CD4-positive, alpha-beta T cell treated with Interleukin-15 for 4 hours (primary cell): Measurements from ENCODE around the gene UACA.
A peak's percentile ranks its signal among the peaks of the same experiment; 100 is the strongest.
"Not testable (repeated sequence)": the region's sequence is repeated elsewhere in the genome, so short reads cannot be mapped to it uniquely, and the experiment has no call there.

Experiments used
- DNase-seq: peaks from one replicate; pipeline ENCODE4 v3.0.0-alpha.2; 2020; ENCODE audit warnings: low spot score

UACA gene

GRCh38 chr15:70753101-70753829 is 10.1 kb downstream of the UACA start:
- DNase-seq = no peak

- DNase-seq = no peak
Measured at GRCh38 chr15:70752193-70752635, 11.1 kb downstream of the UACA start.

DNA sequence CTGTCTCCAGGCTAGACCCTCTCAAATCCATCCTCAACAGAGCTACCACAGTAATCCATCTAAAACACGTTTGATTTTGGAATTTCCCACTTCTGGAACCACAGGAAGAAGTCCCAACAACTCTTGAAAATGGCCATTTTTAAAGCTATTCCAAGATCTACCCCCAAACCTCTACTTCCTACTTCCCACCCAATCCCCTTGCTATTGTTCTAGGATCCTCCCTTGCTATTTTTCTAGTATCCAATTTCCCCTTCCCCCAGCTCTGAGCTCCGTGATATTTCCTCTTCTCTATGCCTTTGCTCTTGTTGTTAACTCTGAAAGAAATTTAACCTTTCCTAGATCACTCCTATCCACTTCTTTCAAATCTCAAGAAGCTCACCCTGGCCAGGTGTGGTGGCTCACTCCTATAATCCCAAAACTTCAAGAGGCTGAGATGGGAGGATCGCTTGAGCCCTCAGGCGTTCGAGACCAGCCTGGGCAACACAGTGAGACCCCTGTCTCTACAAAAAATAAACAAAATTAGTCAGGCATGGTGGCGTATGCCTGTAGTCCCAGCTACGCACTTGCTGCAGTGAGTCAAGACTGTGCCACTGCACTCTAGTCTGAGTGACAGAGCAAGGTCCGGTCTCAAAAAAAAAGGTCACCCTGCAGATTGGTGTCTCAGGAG is 13.0 kb downstream of the UACA start:
- DNase-seq = no peak

GRCh38 chr15:70748281-70748747 is 15.0 kb downstream of the UACA start:
- no peak for DNase-seq

DNA sequence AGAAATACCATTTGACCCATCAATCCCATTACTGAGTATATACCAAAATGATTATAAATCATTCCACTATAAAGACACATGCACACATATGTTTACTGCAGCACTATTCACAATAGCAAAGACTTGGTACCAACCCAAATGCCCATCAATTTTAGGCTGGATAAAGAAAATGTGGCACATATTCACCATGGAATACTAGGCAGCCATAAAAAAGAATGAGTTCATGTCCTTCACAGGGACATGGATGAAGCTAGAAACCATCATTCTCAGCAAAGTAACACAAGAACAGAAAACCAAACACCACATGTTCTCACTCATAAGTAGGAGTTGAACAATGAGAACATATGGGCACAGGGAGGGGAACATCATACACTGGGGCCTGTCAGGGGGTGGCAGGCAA is 16.8 kb downstream of the UACA start:
- DNase-seq = not testable (repeated sequence)

DNA sequence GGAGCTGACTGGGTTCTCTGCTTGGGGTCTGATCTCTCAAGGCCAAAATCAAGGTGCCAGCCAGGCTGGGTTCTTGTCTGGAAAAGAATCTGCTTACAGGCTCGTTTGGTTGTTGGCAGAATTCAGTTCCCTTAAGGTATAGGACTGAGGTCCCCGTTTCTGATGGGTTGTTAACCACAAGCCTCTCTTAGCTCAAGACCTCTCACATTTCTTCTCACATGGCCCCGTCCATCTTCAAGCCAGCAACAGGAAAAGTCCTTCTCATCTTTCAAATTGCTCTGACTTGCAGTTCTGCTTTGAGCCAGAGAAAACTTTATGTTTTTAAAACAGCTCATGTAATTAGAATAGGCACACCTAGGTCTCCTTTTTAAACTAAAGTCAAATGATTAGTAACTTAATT is 20.4 kb downstream of the UACA start:
- no peak for DNase-seq

DNA sequence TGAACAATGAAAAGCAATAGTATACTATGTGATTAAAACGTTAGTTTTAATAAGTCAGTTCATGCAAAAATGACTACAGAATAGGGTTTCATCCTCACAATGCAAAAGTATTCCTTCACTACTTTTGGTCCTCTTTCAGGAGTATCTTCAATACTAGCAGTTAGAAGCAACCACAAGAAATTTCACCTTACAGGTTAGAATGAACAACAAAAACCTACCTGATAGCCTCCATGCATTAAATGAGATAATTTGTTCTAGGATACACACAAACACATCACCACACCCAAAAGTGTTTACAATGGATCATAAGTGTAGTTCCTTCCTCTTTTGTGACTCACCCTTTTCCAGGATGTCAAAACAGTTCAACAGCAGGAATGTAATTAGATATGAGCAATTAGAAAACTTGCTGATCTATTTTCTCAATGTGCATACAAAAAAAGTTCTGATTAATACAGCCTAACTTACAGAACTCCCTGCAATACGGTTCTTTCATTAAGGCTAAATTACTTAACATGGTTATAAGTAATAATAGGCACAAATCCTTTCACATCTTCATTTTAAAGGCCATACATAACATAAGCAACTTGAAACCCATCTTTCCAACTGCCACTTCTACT is 21.6 kb downstream of the UACA start:
- no peak for DNase-seq

- no peak for DNase-seq
Measured at GRCh38 chr15:70741107-70741531, 22.2 kb downstream of the UACA start.

- DNase-seq = not testable (repeated sequence)
Measured at GRCh38 chr15:70735040-70735439, 28.3 kb downstream of the UACA start.

GRCh38 chr15:70729164-70729563 is 34.2 kb downstream of the UACA start:
- no peak for DNase-seq

DNA sequence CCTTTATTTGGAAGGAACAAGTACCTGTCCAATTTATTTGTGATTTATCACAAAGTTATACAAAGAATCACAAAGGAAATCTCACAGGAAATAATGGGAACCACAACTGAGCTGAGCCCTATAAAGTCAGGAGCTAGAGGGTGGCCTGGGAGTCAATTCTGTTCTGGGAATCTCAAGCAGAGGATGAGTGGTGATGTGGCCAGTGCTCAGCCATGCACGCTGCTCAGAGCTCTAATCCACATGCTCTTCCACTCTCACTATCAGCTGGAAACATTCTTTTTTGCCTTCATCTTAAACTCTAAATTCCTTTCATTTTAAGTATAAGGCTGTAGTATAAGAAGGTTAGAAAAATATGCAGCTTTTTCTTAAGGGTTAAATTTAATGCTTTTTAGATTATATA is 36.6 kb downstream of the UACA start:
- no peak for DNase-seq

GRCh38 chr15:70723927-70724326 is 39.4 kb downstream of the UACA start:
- DNase-seq = no peak

DNA sequence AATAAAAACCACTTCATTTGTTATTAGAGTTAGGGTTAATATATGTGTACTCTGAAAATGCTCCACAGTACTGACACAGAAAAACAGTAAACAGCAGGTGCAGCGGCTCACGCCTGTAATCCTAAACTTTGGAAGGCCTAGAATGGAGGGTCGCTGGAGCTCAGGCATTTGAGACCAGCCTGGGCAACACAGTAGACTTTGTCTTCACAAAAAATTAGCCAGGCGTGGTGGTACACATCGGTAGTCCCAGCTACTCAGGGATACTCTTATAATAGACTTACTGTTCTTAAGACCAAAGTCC is 40.3 kb downstream of the UACA start:
- DNase-seq = no peak

DNA sequence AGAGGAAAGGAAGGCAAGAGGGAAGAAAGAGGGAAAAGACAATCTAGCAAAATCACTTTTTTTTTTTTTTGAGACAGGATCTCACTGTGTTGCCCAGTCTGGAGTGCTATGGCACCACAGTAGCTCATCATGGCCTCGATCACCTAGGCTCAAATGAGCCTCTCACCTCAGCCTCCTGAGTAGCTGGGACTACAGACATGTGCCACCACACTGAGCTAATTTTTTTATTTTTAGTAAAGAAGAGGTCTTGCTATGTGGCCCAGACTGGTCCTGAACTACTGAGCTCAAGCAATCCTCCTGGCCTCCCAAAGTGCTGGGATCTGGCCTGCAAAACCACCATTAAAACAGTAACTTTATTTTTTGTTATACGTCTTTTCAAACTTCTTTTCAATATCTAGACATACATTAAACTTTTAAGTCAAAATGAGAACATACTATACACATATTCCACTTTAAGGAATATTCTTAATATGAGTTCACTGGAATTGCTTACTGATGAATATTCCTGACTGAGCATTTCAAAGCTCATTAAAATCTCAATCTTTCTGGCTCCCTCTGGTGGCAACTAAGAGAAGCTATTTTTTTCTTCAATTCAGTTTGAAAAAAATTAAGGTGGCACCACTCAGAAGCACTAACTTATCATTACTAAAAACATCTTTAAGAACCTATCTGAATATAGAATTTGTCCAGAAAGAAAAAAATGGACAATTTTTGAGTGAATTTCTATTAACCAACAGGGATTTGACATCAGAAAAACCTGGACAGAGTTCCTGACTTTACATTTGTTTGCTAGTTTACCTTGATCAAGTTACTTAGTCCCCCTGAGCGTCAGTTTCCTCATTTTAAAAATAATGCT is 40.9 kb downstream of the UACA start:
- peak; percentile 25 for DNase-seq

DNA sequence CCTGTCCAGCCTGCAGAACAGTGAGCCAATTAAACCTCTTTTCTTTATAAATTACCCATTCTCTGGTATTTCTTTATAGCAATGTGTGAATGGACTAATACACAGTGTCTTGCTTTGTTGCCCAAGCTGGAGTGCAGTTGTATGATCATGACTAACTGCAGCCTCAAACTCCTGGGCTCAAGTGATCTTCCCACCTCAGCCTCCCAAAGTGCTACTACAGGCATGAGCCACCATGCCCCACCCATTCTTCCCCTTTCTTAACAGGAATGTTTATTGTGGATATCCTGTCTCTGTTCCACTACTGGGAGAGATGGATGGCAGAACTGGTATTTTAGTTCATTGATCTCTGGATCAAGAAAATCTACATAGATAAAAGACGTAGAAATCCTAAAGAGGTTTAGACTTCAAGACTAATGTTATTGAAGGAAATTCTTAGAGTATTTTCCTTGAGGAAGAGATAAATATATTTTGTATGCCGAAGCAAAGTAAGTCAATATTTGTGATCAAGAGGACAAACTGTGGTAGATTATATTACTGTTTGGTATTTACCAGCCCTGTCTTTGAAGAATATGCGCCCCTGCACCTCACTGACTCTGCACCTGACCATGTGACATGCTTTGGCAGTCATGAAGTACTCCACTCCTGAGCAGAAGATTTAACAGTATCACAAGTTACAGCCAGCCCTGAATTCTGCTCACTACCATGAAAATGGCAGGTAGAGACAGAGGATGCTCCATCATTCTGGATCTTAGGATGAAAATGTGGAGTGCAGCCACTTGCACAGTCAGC is 42.9 kb downstream of the UACA start:
- no peak for DNase-seq

DNA sequence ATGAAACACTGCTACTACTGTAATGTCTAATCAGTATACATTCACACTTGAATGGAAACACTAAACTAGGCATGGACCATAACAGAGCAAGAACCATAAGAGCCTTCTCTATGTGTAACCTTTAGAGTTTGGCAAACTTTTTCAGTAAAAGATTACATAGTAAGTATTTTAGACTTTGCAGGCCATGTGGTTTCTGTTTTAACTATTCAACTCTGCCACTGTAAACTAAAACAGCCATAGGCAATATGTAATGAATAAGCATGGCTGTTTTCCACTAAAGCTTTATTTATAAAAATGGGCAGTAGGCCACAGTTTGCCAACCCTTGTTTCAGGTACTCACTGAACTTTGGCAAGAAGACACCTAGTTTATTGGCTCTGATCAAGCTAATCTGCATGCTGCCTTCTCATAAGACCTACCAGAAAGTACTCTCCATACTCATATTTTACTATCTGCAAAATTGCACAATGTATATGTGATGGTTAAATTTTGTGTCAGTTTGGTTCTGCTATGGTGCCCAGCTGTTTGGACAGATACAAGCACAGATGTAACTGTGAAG is 46.0 kb downstream of the UACA start:
- no peak for DNase-seq

GRCh38 chr15:70715840-70716485 is 47.4 kb downstream of the UACA start:
- no peak for DNase-seq

DNA sequence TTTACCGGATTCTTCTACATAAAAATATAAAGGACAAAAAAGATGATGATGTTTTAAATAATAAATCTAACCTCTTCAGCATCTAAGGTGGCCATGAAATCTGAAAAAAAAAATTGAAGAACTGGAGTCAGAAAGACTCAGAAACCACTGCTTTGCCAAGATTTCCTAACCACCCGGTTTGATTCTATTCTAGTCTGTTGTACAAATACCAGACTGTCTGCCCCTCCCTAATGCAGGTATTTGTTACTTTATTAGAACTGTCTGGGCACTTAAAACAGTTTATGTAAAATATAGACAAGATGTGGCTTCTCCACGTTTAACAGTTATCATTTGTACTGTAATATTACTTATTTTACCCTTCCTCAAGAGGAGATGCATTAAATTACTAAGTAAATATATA is 48.8 kb downstream of the UACA start:
- no peak for DNase-seq

- DNase-seq = no peak
Measured at GRCh38 chr15:70714015-70714414, 49.3 kb downstream of the UACA start.

- no peak for DNase-seq
Measured at GRCh38 chr15:70712271-70712670, 51.1 kb downstream of the UACA start.

DNA sequence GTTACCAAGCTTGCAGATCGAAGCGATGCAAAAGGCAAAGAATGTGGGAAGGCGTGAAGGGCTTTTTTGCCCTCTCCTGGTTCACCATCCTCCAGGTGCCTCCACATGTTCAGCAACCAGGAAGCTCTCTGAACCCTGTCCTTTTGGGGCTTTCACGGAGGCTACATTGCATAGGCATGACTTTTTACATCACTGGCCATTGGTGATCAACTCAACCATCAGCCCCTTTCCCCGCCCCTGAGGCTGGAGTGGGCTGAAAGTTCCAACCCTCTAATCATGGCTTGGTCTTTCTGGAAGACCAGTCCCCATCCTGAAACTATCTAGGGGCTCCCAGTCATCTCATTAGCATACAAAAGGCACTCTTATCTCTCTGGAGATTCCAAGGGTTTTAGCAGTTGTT is 52.6 kb downstream of the UACA start:
- no peak for DNase-seq
